Fibroblast of lung (primary cell): ENCODE results near the gene PRKG2. TPM values are rescaled to one million over a fixed set of nuclear protein-coding genes. Genes with fewer than 3 reads are reported as not detected.

ENCODE experiments used
- DNase-seq, 2 donors: peaks; one replicate each; pipeline versions ENCODE4 v3.0.0 to v3.0.0-alpha.2; 2010; ENCODE audit warnings: low read depth in 2 of 2
- H2AFZ ChIP-seq: 2 replicates; pipeline ENCODE4 v1.5.1; 2012; ENCODE audit warnings: low read length, control low read depth, inconsistent platforms
- H3K27ac ChIP-seq: 2 replicates; pipeline ENCODE4 v1.5.1; 2011; ENCODE audit warnings: low read length, control low read depth; ENCODE audit not compliant: insufficient read depth
- H3K27me3 ChIP-seq: 2 replicates; pipeline ENCODE4 v1.5.1; 2011; ENCODE audit warnings: mild to moderate bottlenecking, low read length; ENCODE audit not compliant: control insufficient read depth, insufficient read depth
- H3K36me3 ChIP-seq: 2 replicates; pipeline ENCODE4 v1.5.1; 2011; ENCODE audit warnings: low read length; ENCODE audit not compliant: control insufficient read depth, insufficient read depth
- H3K4me1 ChIP-seq: 2 replicates; pipeline ENCODE4 v1.5.1; 2011; ENCODE audit warnings: low read length; ENCODE audit not compliant: control insufficient read depth, insufficient read depth; ENCODE audit errors: extremely low read depth
- H3K4me2 ChIP-seq: 2 replicates; pipeline ENCODE4 v1.5.1; 2011; ENCODE audit warnings: low read length, control low read depth; ENCODE audit not compliant: insufficient read depth; ENCODE audit errors: extremely low read depth
- H3K4me3 ChIP-seq, 4 experiments: fragments of 200-600 bp in 1 of 4; sonication (generic) in 1 of 4; replicated peaks in 1 of 4; 2 replicates each; pipeline ENCODE4 v1.5.1; 2011 to 2016; ENCODE audit warnings: low read length in 4 of 4, low read depth in 3 of 4, mild to moderate bottlenecking in 3 of 4, control low read depth in 2 of 4, inconsistent platforms in 1 of 4, mixed read lengths in 1 of 4; ENCODE audit not compliant: insufficient read depth in 1 of 4; ENCODE audit errors: control extremely low read depth in 1 of 4
- H3K79me2 ChIP-seq: 2 replicates; pipeline ENCODE4 v1.5.1; 2012; ENCODE audit warnings: mild to moderate bottlenecking, low read length, inconsistent platforms; ENCODE audit not compliant: control insufficient read depth, insufficient read depth
- H3K9ac ChIP-seq: 2 replicates; pipeline ENCODE4 v1.5.1; 2011; ENCODE audit warnings: mild to moderate bottlenecking, low read length, control low read depth; ENCODE audit not compliant: insufficient read depth
- H3K9me3 ChIP-seq: 2 replicates; pipeline ENCODE4 v1.5.1; 2012; ENCODE audit warnings: low read depth, low read length; ENCODE audit not compliant: control insufficient read depth, insufficient read depth
- H4K20me1 ChIP-seq: 2 replicates; pipeline ENCODE4 v1.5.1; 2011; ENCODE audit warnings: low read length; ENCODE audit not compliant: control insufficient read depth, insufficient read depth; ENCODE audit errors: extremely low read depth
- CTCF ChIP-seq, 2 donors: IDR thresholded peaks in 1 of 2; conservative IDR thresholded peaks in 1 of 2; 1 replicate in 1 of 2; 2 replicates in 1 of 2; pipeline ENCODE4 v1.5.1; 2011 to 2012; ENCODE audit warnings: low read length in 2 of 2, control low read depth in 1 of 2, inconsistent platforms in 1 of 2, low read depth in 1 of 2, mild to moderate bottlenecking in 1 of 2
- EZH2 ChIP-seq: IDR thresholded peaks from 2 replicates; pipeline ENCODE4 v1.5.1; 2012; ENCODE audit warnings: low read length, control low read depth, mild to moderate bottlenecking; ENCODE audit errors: missing control alignments
- polyA plus RNA-seq, 2 donors: library from polyadenylated mRNA; depleted of rRNA in 1 of 2; stranded (reverse) in 1 of 2; unstranded in 1 of 2; fragments of >200 nt; gene quantifications; 2 replicates each; pipeline ENCODE4 v1.2.1, GENCODE V29; 2011 to 2012; ENCODE audit warnings: missing spikeins in 1 of 2
- total RNA-seq: library from RNA; depleted of rRNA; stranded (reverse); fragments of >200 nt; gene quantifications from 2 replicates; pipeline ENCODE4 v1.2.1, GENCODE V29; 2014

Gene PRKG2
- total and polyA plus RNA-seq, 2 donors (not counting 1 experiment from before 2014, with no cell fraction given) = 2.8 to 17.5 TPM

- H3K4me3 ChIP-seq = no peak overlapping the region
- H3K4me1 ChIP-seq = no peaks in the 10 kb centered on the region
- DNase-seq = no peak
- H2AFZ ChIP-seq = no peak overlapping the region
- H3K79me2 ChIP-seq = no peaks in the 10 kb centered on the region
- no peaks in the 10 kb centered on the region for H4K20me1 ChIP-seq
- no peaks in the 10 kb centered on the region for H3K9me3 ChIP-seq
- H3K27ac ChIP-seq = no peak overlapping the region
- no peaks in the 10 kb centered on the region for H3K27me3 ChIP-seq
- no peaks in the 10 kb centered on the region for H3K36me3 ChIP-seq
- no peak overlapping the region for H3K4me2 ChIP-seq
- no peak overlapping the region for H3K9ac ChIP-seq
- no peak for TF ChIP-seq CTCF (conservative IDR thresholded peaks at IDR 0.05 in 1 of 2, IDR thresholded peaks at IDR 0.05 in 1 of 2; ENCODE audit: low read depth in 1 of 2, low read length in 2 of 2)
- no peak for TF ChIP-seq EZH2
Observed at GRCh38 chr4:81221303-81222081, 6.5 kb upstream of the PRKG2 start.

GRCh38 chr4:81220271-81220670, 5.2 kb upstream of the PRKG2 start:
- no peak overlapping the region for H3K4me3 ChIP-seq
- no peak for TF ChIP-seq CTCF (conservative IDR thresholded peaks at IDR 0.05 in 1 of 2, IDR thresholded peaks at IDR 0.05 in 1 of 2; ENCODE audit: low read depth in 1 of 2, low read length in 2 of 2)
- TF ChIP-seq EZH2 = no peak
- H3K27me3 ChIP-seq = no peaks in the 10 kb centered on the region
- no peak overlapping the region for H3K4me2 ChIP-seq
- H3K79me2 ChIP-seq = no peaks in the 10 kb centered on the region
- H4K20me1 ChIP-seq = no peaks in the 10 kb centered on the region
- no peak overlapping the region for H3K9ac ChIP-seq
- no peaks in the 10 kb centered on the region for H3K36me3 ChIP-seq
- no peak for DNase-seq
- H3K9me3 ChIP-seq = no peaks in the 10 kb centered on the region
- H2AFZ ChIP-seq = no peak overlapping the region
- no peaks in the 10 kb centered on the region for H3K4me1 ChIP-seq
- H3K27ac ChIP-seq = no peak overlapping the region

GRCh38 chr4:81218206-81218605, 3.2 kb upstream of the PRKG2 start:
- no peak for TF ChIP-seq CTCF (conservative IDR thresholded peaks at IDR 0.05 in 1 of 2, IDR thresholded peaks at IDR 0.05 in 1 of 2; ENCODE audit: low read depth in 1 of 2, low read length in 2 of 2)
- no peak for TF ChIP-seq EZH2
- no peak overlapping the region for H3K27ac ChIP-seq
- no peak overlapping the region for H3K4me3 ChIP-seq
- no peaks in the 10 kb centered on the region for H3K9me3 ChIP-seq
- no peak for DNase-seq
- H3K27me3 ChIP-seq = no peaks in the 10 kb centered on the region
- peaks cover 2% of the 10 kb centered on the region for H3K4me1 ChIP-seq
- H3K9ac ChIP-seq = no peak overlapping the region
- no peak overlapping the region for H2AFZ ChIP-seq
- H3K79me2 ChIP-seq = peaks cover 4% of the 10 kb centered on the region
- H3K4me2 ChIP-seq = no peak overlapping the region
- H3K36me3 ChIP-seq = no peaks in the 10 kb centered on the region
- H4K20me1 ChIP-seq = no peaks in the 10 kb centered on the region
